ENCODE data around the gene RSAD1.

The RSAD1 gene

DNA sequence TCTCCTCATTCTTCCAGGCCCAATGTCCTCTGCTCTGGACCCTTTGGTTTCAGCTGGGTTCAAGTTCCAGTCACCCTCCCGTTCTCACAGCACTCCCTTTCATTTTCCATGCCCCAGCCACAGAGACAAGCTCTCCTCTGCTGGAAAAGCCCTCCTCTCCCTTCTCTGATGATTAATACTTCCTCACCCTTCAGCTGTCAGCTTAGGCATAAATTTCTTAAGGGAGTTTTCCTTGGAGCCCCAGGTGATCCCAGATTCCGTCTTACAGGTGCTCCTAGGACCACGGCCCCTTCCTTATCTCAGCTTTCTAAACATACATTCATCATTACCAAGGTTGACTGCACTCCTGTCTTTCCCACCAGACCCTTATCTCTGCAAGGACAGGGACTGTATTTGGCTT is 20.4 kb upstream of the RSAD1 start:
- DNase-seq (ENCODE audit: low read depth in 2 of 2): no peak

DNA sequence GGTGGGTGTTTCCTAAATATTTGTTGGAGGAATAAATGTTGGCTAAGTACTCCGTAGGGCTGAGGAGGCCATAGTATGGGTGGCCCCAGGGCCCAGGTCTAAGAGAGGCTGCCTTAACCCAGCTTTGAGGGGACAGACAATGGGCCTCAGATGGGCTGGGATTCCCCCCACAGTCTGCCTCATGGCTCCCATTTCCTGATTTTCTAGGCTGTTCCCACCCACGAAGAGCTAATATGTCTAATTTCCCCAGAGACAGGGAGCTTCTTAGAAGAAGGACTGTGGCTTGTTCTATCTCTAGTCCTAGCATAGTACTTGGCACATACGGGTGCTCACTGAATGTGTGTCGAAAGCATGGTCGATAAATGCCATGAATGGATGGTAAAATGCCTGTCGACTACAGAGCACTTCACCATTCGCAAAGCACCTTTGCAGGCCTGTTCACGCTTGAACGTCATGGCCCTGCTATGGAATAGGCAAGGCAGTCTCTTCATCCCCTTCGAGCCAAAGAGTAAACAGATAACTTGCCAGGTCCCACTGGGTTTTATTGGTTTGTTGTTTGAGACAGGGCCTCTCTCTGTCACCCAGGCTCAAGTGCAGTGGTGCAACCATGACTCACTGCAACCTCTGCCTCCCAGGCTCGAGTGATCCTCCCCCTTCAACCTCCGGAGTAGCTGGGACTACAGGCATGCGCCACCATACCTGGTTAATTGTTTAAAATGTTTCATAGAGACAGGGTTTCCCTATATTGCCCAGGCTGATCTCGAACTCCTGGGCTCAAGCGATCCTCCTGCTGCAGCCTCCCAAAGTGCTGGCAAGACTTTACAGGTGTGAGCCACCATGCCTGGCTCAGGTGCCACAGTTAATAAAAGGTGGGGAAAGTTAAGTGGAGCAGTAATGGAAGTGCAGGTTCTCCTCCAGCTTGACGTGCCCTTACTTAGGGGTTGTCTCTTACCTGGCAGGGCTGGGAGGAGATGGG is 19.7 kb upstream of the RSAD1 start:
- DNase-seq (ENCODE audit: low read depth in 2 of 2): no peak

GRCh38 chr17:50459756-50460155 is 18.9 kb upstream of the RSAD1 start:
- no peak for DNase-seq (ENCODE audit: low read depth in 2 of 2)

DNA sequence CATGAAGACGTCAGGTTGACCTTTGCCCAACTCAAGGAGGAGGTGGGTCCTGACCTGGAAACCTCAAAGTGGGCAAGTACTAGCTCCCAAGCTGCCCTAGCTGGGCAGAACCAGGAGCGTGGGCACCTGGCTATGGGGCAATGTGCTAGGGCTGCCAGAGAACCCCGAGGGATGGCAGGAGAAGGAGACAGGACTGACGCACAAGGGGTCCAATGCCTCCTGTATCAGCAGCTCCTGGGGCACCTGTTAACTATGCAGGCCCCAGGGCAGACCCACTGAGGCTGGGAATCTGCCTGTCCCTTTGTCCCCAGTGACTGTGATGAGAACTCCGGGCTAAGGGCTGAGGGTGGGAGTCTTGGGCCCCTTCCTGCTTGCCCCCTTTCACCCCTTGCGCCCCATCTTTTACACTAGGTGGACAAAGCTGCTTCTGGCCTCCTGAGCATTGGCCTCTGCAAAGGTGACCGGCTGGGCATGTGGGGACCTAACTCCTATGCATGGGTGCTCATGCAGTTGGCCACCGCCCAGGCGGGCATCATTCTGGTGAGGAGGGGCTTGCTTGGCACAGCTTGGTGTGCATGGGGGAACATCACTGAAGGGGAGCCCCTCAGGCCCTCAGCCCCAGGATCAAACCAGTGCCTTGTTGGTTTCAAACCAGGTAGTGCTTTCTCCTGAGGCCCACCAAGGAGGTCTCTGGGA is 17.7 kb upstream of the RSAD1 start:
- DNase-seq (ENCODE audit: low read depth in 2 of 2): no peak

- no peak for DNase-seq (ENCODE audit: low read depth in 2 of 2)
These were observed 17.0 kb upstream of the RSAD1 start for GRCh38 chr17:50461550-50462132.

GRCh38 chr17:50462446-50462845 is 16.2 kb upstream of the RSAD1 start:
- no peak for DNase-seq (ENCODE audit: low read depth in 2 of 2)

- no peak for DNase-seq (ENCODE audit: low read depth in 2 of 2)
These were observed 14.5 kb upstream of the RSAD1 start for GRCh38 chr17:50464121-50464520.

DNA sequence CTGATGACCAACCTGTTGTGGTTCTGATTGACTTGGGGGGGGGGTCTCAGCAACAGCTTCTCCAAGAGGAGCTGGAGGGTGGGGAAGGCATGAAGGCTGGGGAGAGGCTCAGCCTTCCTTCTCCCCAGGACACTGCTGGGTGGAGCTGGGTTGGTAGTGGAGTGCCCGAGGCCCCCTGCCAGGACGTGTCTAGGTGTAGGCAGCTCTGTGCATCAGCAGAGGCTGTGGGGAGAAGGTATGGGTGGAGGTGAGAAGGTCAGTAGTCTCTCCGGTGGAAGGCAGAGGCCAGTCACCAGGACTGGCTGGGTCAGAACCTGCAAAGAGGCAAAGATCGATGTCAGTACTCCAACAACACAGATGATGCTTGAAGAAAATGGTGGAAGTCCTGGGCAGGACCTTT is 13.9 kb upstream of the RSAD1 start:
- DNase-seq (ENCODE audit: low read depth in 2 of 2): no peak

DNA sequence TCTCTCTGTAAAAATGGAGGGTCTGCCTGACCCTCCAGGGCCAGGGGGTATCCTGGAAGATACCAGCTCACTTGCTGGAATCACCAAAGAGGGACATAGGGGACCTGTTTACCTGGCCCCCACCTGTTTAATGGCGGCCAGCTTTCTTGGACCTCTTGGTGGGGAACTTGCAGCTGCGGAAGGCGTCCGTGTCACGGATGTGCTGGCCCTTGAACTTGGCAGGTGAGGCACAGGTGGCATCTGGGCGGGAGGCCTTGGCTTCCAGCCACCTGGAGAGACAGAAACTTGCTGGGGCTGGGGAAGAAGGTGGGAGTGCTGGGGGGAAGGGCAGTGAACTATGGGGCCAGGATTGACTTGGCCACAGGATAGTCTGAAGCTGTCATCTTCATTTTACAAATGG is 13.5 kb upstream of the RSAD1 start:
- DNase-seq (ENCODE audit: low read depth in 2 of 2): no peak

GRCh38 chr17:50465635-50466034 is 13.0 kb upstream of the RSAD1 start:
- DNase-seq (ENCODE audit: low read depth in 2 of 2): no peak

DNA sequence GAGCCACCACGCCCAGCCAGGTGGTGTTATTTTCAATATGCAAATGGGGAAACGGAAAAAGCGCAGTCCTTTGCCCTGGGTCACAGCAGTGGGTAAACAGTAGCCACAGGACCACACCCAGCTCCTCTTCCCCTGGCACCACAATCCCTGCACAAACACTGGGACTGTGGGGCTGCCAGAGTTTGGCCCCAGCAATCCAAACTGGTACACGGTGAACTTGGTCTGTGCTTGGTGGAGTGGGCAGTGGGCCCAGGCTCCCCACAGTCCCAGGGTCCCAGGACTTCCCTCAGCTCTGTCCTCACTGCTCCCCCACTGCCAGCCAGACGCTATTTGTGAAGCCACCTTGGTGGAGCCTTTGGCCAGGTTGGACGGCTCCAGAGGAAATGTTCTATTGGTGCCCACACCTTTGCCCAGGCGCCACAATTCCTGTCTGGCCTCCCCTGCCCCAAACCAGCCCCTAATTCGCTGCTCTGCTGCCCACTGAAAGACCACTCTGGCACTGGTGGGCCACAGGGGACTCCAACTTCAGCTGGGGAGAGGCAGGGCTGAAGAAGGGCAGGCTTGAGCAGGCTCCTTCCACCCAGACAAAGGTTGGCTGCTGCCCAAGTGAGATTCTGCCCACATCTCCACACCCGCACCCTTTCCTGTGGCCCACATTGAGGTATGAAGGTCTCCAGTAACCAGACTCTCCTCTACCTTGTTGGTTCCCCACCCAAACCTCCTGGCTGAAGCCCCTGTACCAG is 12.1 kb upstream of the RSAD1 start:
- no peak for DNase-seq (ENCODE audit: low read depth in 2 of 2)

- DNase-seq (ENCODE audit: low read depth in 2 of 2): no peak
These were observed 11.4 kb upstream of the RSAD1 start for GRCh38 chr17:50467114-50467854.

DNA sequence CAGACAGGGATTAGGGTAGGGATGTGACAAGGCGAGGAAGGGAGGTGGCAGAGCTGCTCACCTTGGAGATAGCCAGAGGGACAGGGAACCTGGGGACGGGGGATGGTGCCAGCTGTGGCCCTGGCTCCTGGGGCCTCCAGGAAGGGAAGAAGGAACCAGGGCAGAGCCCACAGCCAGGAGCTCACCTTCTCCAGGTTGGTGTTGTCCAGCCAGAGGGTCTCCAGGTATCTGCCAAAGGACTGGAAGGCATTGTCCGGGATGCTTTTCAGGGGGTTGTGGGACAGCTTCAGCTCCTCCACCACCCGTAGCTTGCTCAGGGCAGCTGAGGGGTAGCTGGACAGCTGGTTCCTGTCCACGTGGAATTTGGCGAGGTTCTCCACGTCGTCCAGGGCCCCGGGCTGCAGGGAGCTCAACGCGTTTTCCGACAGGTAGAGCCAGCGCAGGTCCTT is 10.8 kb upstream of the RSAD1 start:
- no peak for DNase-seq (ENCODE audit: low read depth in 2 of 2)

DNA sequence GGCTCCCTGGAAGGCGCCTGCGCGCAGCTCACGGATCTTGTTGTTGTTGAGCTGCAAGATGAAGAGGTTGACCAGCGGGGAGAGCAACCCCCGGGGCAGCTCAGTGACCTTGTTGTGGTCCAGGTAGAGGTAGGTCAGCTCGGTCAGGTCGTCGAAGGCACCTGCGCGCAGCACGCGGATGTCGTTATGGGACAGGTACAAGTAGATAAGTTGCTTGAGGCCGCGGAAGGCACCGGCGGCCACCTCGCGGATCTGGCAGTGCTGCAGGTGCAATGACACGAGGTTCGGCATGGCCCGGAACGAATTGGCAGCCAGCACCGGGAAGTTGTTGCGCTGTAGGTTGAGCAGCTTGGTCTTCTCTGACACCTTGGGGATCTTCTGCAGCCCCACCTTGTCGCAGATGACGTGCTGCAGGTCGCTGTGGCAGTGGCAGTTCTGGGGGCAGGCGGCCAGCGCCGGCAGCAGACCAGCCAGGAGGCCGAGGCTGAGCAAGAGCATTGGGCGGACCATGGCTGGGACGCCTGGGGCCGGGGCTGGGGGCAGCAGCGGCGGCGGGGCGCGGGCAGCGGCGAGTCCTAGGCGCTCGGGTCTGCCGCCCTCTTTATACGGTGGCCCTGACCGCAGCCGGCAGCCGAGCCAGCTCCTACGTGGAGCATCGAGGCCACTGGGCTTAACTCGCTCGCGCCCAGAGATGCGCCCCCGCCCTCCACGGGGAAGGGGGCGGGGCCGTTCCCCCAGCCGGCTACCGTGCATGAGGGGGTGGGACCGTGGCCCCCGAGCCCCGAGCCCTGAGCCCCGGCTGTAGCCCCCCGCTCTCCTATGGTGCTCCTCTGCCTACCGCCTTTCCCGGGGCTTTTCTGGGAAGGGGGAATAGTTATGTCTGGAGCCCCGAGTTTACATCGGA is 10.1 kb upstream of the RSAD1 start, which contains the start of gene CHAD:
Gene CHAD, minus strand, starts transcription at position 577 of the 904 bp plus-strand sequence. Its CDS starts 67 bp downstream, at position 510.
- no peak for DNase-seq (ENCODE audit: low read depth in 2 of 2)

- no peak for DNase-seq (ENCODE audit: low read depth in 2 of 2)
These were observed 9.5 kb upstream of the RSAD1 start for GRCh38 chr17:50469208-50469605.

DNA sequence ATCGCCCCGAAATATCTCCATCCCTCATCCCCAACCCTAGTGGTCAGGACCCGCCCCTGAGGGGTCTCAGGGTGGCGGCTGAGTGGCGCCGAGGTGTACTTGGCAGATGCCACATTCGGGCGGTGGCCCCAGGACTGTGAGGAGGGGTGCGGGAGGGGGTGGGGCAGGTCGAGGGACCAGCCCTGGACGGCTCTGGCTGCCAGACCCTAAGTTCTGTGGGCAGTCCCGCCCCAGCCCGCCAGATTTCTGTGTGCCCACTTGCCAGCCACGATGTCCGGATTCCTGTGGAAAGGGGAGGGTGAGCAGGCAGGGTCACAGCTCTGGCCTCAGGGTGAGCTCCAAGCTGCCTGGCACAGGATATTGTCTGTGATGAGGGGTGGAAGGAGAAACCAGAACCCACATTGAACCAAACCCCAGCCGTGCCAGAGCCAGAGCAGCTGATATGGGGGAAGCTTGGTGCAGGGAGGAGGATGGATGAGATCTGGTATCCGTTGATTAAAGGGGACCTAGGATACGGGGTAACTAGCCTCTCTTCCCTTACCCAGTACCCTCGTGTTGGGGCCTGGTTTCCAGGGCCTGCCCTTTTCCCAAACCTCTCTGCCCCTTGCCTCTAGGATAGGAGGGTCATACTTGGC is 8.9 kb upstream of the RSAD1 start:
- no peak for DNase-seq (ENCODE audit: low read depth in 2 of 2)

GRCh38 chr17:50470426-50470825 is 8.2 kb upstream of the RSAD1 start:
- no peak for DNase-seq (ENCODE audit: low read depth in 2 of 2)

DNA sequence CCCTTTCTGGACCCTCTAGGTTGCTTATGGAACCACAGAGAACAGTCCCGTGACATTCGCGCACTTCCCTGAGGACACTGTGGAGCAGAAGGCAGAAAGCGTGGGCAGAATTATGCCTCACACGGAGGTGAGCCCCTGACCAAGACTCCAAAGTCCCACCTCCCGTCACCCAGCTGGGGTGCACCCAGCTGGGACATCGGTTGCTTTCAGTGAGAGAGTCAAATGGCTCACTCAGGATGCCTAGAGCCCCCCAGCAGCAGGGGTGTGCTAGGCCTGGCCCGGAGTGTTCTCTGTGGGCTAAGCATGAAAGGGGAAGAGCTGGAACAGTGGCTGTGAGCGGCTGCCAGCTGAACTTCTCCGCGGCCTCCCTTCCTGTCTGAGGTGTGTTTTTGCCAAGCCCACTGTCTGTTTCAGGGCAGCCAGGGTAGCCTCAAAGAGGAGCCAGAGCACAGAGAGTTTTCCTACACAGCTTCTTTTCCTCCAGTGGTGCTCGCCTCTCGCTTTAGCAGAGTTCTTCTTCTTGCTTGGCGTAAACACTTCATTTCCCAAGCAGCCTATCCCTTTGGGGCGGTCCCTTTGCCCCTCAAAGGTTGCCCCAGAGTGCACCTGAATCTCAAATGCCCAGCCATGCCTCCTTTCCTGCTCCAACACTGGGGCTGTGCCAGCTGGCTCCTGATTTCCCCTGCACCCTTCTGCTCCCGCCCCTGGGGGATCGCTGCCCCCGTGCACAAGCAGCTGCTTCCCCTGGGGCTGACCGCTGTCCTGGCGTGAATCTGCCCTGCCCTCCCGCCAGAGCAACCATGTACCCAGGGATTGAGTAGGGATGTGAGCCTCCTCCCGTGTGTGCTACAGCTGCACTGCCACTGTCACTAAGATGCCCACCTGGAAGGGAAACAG is 7.4 kb upstream of the RSAD1 start:
- no peak for DNase-seq (ENCODE audit: low read depth in 2 of 2)

Measured in stimulated activated CD8-positive, alpha-beta memory T cell treated with anti-CD3 and anti-CD28 coated beads, Interleukin-15, amount 100 ng/mL, for 48 hours (primary cell).